Hepatocyte (in vitro differentiated cells): ENCODE results near the gene SUGCT. TPM values are rescaled to one million over a fixed set of nuclear protein-coding genes. Genes with fewer than 3 reads are reported as not detected.
A peak's percentile ranks its signal among the peaks of the same experiment; 100 is the strongest.

Source experiments
- DNase-seq: peaks from one replicate; pipeline ENCODE4 v3.0.0-alpha.2; 2016; ENCODE audit warnings: low spot score
- H2AFZ ChIP-seq: fragments of 200-600 bp; sonication (generic); 2 replicates; pipeline ENCODE4 v1.6.0; 2016; ENCODE audit warnings: antibody characterized with exemption, mild to moderate bottlenecking
- H3K27ac ChIP-seq: fragments of 200-600 bp; sonication (generic); 2 replicates; pipeline ENCODE4 v1.5.1; 2016; ENCODE audit warnings: mild to moderate bottlenecking
- H3K27me3 ChIP-seq: fragments of 200-600 bp; sonication (generic); 2 replicates; pipeline ENCODE4 v1.6.1; 2016
- H3K36me3 ChIP-seq: fragments of 200-600 bp; sonication (generic); replicated peaks from 2 replicates; pipeline ENCODE4 v1.5.1; 2016; ENCODE audit warnings: low read depth; ENCODE audit not compliant: insufficient read depth
- H3K4me1 ChIP-seq: fragments of 200-600 bp; sonication (generic); 2 replicates; pipeline ENCODE4 v1.5.1; 2016; ENCODE audit warnings: mild to moderate bottlenecking, moderate library complexity; ENCODE audit not compliant: insufficient read depth
- H3K4me2 ChIP-seq: fragments of 200-600 bp; sonication (generic); 2 replicates; pipeline ENCODE4 v1.6.0; 2016
- H3K4me3 ChIP-seq: fragments of 200-600 bp; sonication (generic); 2 replicates; pipeline ENCODE4 v1.5.1; 2016; ENCODE audit warnings: mild to moderate bottlenecking
- H3K79me2 ChIP-seq: fragments of 200-600 bp; sonication (generic); 2 replicates; pipeline ENCODE4 v1.6.0; 2017; ENCODE audit warnings: mild to moderate bottlenecking
- H3K9me2 ChIP-seq: fragments of 200-600 bp; sonication (generic); replicated peaks from 2 replicates; pipeline ENCODE4 v1.6.0; 2017; ENCODE audit warnings: mild to moderate bottlenecking; ENCODE audit not compliant: insufficient read depth
- H3K9me3 ChIP-seq: fragments of 200-600 bp; sonication (generic); 2 replicates; pipeline ENCODE4 v1.5.1; 2016; ENCODE audit warnings: low read depth, mild to moderate bottlenecking
- H4K20me1 ChIP-seq: fragments of 200-600 bp; sonication (generic); 2 replicates; pipeline ENCODE4 v1.6.0; 2016; ENCODE audit warnings: mild to moderate bottlenecking; ENCODE audit not compliant: insufficient read depth, poor library complexity, severe bottlenecking
- EZH2 ChIP-seq: fragments of 200-600 bp; sonication (generic); IDR thresholded peaks from 2 replicates; pipeline ENCODE4 v1.6.1; 2016; ENCODE audit warnings: antibody characterized with exemption, mild to moderate bottlenecking, borderline replicate concordance
- EZH2phosphoT487 ChIP-seq: fragments of 200-600 bp; sonication (generic); IDR thresholded peaks from one replicate; pipeline ENCODE4 v1.6.1; 2018; ENCODE audit warnings: antibody characterized with exemption, mild to moderate bottlenecking, low read depth, moderate library complexity; ENCODE audit not compliant: unreplicated experiment, severe bottlenecking
- WGBS: methylation state at CpG from one replicate; pipeline ENCODE4 v1.1.6; 2016; ENCODE audit warnings: low lambda C conversion rate; ENCODE audit errors: missing lambda C conversion rate; 5-methylcytosine and 5-hydroxymethylcytosine counted together
- polyA plus RNA-seq: library from polyadenylated mRNA; unstranded; fragments of >200 nt; fragmentation: Nextera tagmentation; extraction: Ambion mirVana; gene quantifications from 2 replicates; pipeline ENCODE4 v1.2.1, GENCODE V29; 2016
- total RNA-seq: library from RNA; depleted of rRNA; stranded (reverse); fragments of >200 nt; gene quantifications from 2 replicates; pipeline ENCODE4 v1.2.3, GENCODE V29; 2014
- TF ChIP-seq, protein P1 (sequence below): fragments of 200-600 bp; sonication (generic); IDR thresholded peaks from 2 replicates; pipeline ENCODE4 v1.5.1; 2016; ENCODE audit warnings: antibody characterized with exemption, mild to moderate bottlenecking; ENCODE audit not compliant: poor library complexity

Gene SUGCT
- total and polyA plus RNA-seq, 2 experiments from 2014 or later, result 5.1 to 12.0 TPM

DNA sequence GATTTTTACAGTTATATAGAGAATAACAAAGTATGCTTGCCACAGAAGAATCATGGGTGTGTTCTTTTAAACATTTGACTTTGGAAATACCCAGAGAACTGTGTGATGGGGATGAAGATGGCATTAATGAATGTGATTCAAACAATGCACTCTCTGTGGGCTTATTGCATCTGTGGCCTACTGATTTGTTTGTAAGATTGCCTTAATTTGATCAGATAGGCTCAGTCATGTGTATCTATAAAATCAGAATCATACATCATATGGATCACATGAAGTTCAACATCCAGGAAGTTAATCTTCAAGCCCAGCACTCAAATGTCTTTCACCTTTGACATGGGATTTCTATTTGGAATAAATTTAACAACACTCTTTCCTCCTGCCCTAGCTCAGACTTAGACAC lies 410.9 kb downstream of the SUGCT start:
- no peak for DNase-seq
- H3K9me3 ChIP-seq, result no peaks in the 10 kb centered on the region
- H3K4me1 ChIP-seq, result peaks cover 26% of the 10 kb centered on the region
- no peak overlapping the region for H3K4me2 ChIP-seq
- TF ChIP-seq, protein P1, sequence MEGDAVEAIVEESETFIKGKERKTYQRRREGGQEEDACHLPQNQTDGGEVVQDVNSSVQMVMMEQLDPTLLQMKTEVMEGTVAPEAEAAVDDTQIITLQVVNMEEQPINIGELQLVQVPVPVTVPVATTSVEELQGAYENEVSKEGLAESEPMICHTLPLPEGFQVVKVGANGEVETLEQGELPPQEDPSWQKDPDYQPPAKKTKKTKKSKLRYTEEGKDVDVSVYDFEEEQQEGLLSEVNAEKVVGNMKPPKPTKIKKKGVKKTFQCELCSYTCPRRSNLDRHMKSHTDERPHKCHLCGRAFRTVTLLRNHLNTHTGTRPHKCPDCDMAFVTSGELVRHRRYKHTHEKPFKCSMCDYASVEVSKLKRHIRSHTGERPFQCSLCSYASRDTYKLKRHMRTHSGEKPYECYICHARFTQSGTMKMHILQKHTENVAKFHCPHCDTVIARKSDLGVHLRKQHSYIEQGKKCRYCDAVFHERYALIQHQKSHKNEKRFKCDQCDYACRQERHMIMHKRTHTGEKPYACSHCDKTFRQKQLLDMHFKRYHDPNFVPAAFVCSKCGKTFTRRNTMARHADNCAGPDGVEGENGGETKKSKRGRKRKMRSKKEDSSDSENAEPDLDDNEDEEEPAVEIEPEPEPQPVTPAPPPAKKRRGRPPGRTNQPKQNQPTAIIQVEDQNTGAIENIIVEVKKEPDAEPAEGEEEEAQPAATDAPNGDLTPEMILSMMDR, result no peak
- TF ChIP-seq EZH2, result no peak
- TF ChIP-seq EZH2phosphoT487, result no peak
- H3K9me2 ChIP-seq, result no peaks in the 10 kb centered on the region
- H3K4me3 ChIP-seq, result no peak overlapping the region
- no peaks in the 10 kb centered on the region for H3K27me3 ChIP-seq
- H4K20me1 ChIP-seq, result no peaks in the 10 kb centered on the region
- no peaks in the 10 kb centered on the region for H3K36me3 ChIP-seq
- H3K79me2 ChIP-seq, result no peaks in the 10 kb centered on the region
- no peak overlapping the region for H2AFZ ChIP-seq
- peak overlapping the region; percentile 46 for H3K27ac ChIP-seq

DNA sequence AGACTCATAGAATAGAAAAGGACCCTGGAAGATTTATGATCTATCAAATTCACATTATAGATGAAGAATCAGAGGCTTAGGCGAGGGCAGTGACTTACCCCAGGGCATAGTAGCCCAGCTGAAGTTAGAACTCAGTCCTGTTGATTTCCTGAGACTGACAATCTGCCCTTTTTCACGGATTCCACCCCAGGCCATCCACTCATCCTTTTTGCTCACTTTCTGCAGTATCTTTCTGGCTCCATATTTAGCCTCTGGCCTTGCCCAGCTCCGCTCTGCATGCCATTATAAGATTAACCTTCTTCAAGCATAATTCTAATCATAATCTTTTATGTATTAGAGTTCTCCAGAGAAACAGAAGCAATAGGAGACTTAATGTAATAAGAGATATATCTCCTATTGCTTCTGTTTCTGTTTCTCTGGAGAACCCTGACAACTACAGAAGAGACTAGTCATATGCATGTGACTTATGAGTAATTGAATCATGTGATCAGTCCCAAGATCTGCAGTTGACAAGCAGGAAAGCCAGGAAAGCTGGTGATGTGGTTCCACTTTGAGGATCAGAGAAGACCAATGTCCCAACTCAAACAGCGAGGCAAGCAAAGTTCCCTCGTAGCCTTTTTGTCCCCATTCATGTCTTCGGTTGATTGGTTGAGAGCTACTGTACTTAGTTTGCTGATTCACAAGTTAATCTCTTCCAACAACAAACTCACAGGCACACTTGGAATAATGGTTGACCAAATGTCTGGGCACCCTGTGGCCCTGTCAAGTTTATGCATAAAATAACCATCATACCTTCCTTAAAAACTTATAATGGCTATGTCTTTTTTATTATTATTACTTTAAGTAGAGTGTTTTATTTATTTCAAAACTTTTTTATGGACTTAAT lies 412.1 kb downstream of the SUGCT start:
- Histone ChIP-seq H3K9me2 (no peaks in the 10 kb centered on the region), H3K36me3 (no peaks in the 10 kb centered on the region), H3K4me2 (no peak overlapping the region), H3K9me3 (no peaks in the 10 kb centered on the region), H3K27ac (no peak overlapping the region), H3K27me3 (no peaks in the 10 kb centered on the region), H2AFZ (no peak overlapping the region), H3K79me2 (no peaks in the 10 kb centered on the region), H3K4me3 (no peak overlapping the region), H3K4me1 (peaks cover 31% of the 10 kb centered on the region), H4K20me1 (no peaks in the 10 kb centered on the region)
- DNase-seq, result no peak
- 93% methylated on average over 6 of the region's 6 CpGs for WGBS
- TF ChIP-seq EZH2, result no peak
- TF ChIP-seq, protein P1, result no peak
- TF ChIP-seq EZH2phosphoT487, result no peak

DNA sequence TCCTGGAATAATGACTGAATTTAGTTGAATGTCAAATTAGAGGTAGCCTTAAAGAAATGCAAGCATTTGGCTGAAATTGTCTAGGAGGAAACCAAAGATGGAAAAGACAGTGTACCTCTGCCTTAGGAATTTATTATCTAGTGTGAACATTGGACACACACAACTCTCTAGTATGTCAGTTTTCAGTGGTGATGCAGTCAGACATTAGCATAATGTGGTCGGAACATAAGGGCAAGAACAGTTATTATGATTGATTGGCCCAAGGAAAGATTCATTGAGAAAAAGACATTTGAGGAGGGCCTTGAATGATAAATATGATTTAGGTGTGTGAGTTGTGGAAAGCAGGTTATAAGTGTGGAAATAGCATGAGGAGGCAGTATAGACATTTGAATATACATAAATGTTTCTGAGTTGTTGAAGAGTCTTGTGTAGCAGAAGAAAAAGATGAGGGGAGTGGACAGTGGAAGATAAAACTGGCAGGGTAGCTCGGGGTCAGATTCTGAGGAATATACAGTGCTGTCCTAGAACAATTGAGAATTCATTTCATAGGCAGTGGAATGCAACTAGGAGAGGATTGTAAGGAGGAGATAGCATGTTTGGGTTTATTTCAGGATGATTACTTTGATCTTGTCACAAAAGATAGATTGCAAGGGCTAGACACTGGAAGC lies 414.7 kb downstream of the SUGCT start:
- H3K27ac ChIP-seq, result no peak overlapping the region
- DNase-seq, result no peak
- no peaks in the 10 kb centered on the region for H4K20me1 ChIP-seq

More for the DNA sequence above, 414.7 kb downstream of the SUGCT start:
- Histone ChIP-seq H3K79me2 (no peaks in the 10 kb centered on the region), H3K9me2 (no peaks in the 10 kb centered on the region), H3K9me3 (no peaks in the 10 kb centered on the region), H3K4me3 (no peak overlapping the region), H3K36me3 (no peaks in the 10 kb centered on the region), H3K4me2 (no peak overlapping the region), H2AFZ (no peak overlapping the region), H3K4me1 (peaks cover 16% of the 10 kb centered on the region), H3K27me3 (no peaks in the 10 kb centered on the region)
- TF ChIP-seq EZH2phosphoT487 (no peak), EZH2 (no peak)
- TF ChIP-seq, protein P1, result no peak
- 95% methylated on average over 2 of the region's 2 CpGs for WGBS
